ENCODE measurements around the gene IFNLR1. TPM values are rescaled to one million over a fixed set of nuclear protein-coding genes. Genes with fewer than 3 reads are reported as not detected.

The IFNLR1 gene
- total RNA-seq, 4 donors from 2014 or later = 2.6 to 37.4 (median 12.7) TPM

GRCh38 chr1:24195874-24196273 is 8.8 kb upstream of the IFNLR1 start:
- WGBS, 2 donors (ENCODE audit: low coverage in 1 of 2) = 50 to 73% methylated on average over 4 to 16 of the region's 22 CpGs
- no peak for TF ChIP-seq POLR2AphosphoS5 (IDR thresholded peaks at IDR 0.05)
- no peak for TF ChIP-seq EP300 (IDR thresholded peaks at IDR 0.05; ENCODE audit: low read depth)
- TF ChIP-seq CTCF (IDR thresholded peaks at IDR 0.05) = no peak
- TF ChIP-seq POLR2A (IDR thresholded peaks at IDR 0.05) = no peak
- in situ Hi-C loops (cut with MboI; ENCODE audit: low pct_ligation_motif_present in 1 of 4, low pct_unique_long_range_greater_than_20kb in 1 of 4, low sequenced_read_pairs in 3 of 4) = no loop called here

GRCh38 chr1:24195136-24195535 is 8.0 kb upstream of the IFNLR1 start:
- H3K4me3 ChIP-seq = no peak overlapping the region
- TF ChIP-seq CTCF (IDR thresholded peaks at IDR 0.05) = no peak
- no peak for TF ChIP-seq EP300 (IDR thresholded peaks at IDR 0.05; ENCODE audit: low read depth)
- TF ChIP-seq POLR2A (IDR thresholded peaks at IDR 0.05) = no peak
- TF ChIP-seq POLR2AphosphoS5 (IDR thresholded peaks at IDR 0.05) = no peak
- peaks cover 5% of the 10 kb centered on the region for H3K27me3 ChIP-seq
- intact Hi-C loops (cut with DNase I; ENCODE audit: low total_unique reads) (no loop called here), in situ Hi-C loops (cut with MboI; ENCODE audit: low pct_ligation_motif_present in 1 of 4, low pct_unique_long_range_greater_than_20kb in 1 of 4, low sequenced_read_pairs in 3 of 4) (no loop called here)
- 71 to 78% methylated on average over 2 of the region's 2 CpGs for WGBS, 2 donors (ENCODE audit: low coverage in 1 of 2)
- no peaks in the 10 kb centered on the region for H3K36me3 ChIP-seq
- H3K27ac ChIP-seq = no peak overlapping the region
- no peaks in the 10 kb centered on the region for H3K9me3 ChIP-seq
- peaks cover 6 to 19% (median 10%) of the 10 kb centered on the region in 4 donors for H3K4me1 ChIP-seq
- DNase-seq = no peak

More at GRCh38 chr1:24195874-24196273, 8.8 kb upstream of the IFNLR1 start:
- Histone ChIP-seq H3K27me3 (peaks cover 5% of the 10 kb centered on the region), H3K4me1 (peaks cover 6 to 19% (median 10%) of the 10 kb centered on the region in 4 donors), H3K36me3 (no peaks in the 10 kb centered on the region), H3K27ac (no peak overlapping the region), H3K9me3 (no peaks in the 10 kb centered on the region), H3K4me3 (no peak overlapping the region)
- DNase-seq = no peak
- intact Hi-C loops (cut with DNase I; ENCODE audit: low total_unique reads) = no loop called here

GRCh38 chr1:24193046-24193445 is 6.0 kb upstream of the IFNLR1 start:
- TF ChIP-seq POLR2A (IDR thresholded peaks at IDR 0.05) (no peak), POLR2AphosphoS5 (IDR thresholded peaks at IDR 0.05) (no peak), CTCF (IDR thresholded peaks at IDR 0.05) (no peak), EP300 (IDR thresholded peaks at IDR 0.05; ENCODE audit: low read depth) (no peak)
- DNase-seq = no peak
- peaks cover 7 to 11% (median 8%) of the 10 kb centered on the region in 4 donors for H3K4me1 ChIP-seq
- H3K27me3 ChIP-seq = peaks cover 14% of the 10 kb centered on the region
- 51 to 65% methylated on average over 2 to 4 of the region's 4 CpGs for WGBS, 2 donors (ENCODE audit: low coverage in 1 of 2)
- no peaks in the 10 kb centered on the region for H3K36me3 ChIP-seq
- H3K4me3 ChIP-seq = no peak overlapping the region
- in situ Hi-C loops (cut with MboI; ENCODE audit: low pct_ligation_motif_present in 1 of 4, low pct_unique_long_range_greater_than_20kb in 1 of 4, low sequenced_read_pairs in 3 of 4) (no loop called here), intact Hi-C loops (cut with DNase I; ENCODE audit: low total_unique reads) (no loop called here)
- no peaks in the 10 kb centered on the region for H3K9me3 ChIP-seq
- H3K27ac ChIP-seq = peak overlapping the region in 1 of 4 donors; percentile 42

- no peak for TF ChIP-seq POLR2A (IDR thresholded peaks at IDR 0.05)
- TF ChIP-seq CTCF (IDR thresholded peaks at IDR 0.05) = no peak
- no peak for TF ChIP-seq POLR2AphosphoS5 (IDR thresholded peaks at IDR 0.05)
- TF ChIP-seq EP300 (IDR thresholded peaks at IDR 0.05; ENCODE audit: low read depth) = no peak
- peak overlapping the region in 2 of 4 donors; percentile 48 to 69 for H3K27ac ChIP-seq
- intact Hi-C loops (cut with DNase I; ENCODE audit: low total_unique reads) (no loop called here), in situ Hi-C loops (cut with MboI; ENCODE audit: low pct_ligation_motif_present in 1 of 4, low pct_unique_long_range_greater_than_20kb in 1 of 4, low sequenced_read_pairs in 3 of 4) (no loop called here)
- H3K9me3 ChIP-seq = no peaks in the 10 kb centered on the region
- H3K4me1 ChIP-seq = peaks cover under 1 to 17% (median 13%) of the 10 kb centered on the region in 4 donors
- WGBS, 2 donors (ENCODE audit: low coverage in 1 of 2) = 40 to 53% methylated on average over 2 to 5 of the region's 5 CpGs
- DNase-seq = no peak
- no peak overlapping the region for H3K4me3 ChIP-seq
- H3K36me3 ChIP-seq = no peaks in the 10 kb centered on the region
- H3K27me3 ChIP-seq = peaks cover 22% of the 10 kb centered on the region
Measured at GRCh38 chr1:24191860-24192259, 4.8 kb upstream of the IFNLR1 start.

Data from transverse colon (tissue), 4 donors.